Uterine smooth muscle cell (primary cell): ENCODE data around the gene C8G. TPM values are rescaled to one million over a fixed set of nuclear protein-coding genes. Genes with fewer than 3 reads are reported as not detected.

Experiments used
- total RNA-seq: library from RNA; depleted of rRNA; stranded (reverse); fragments of >200 nt; gene quantifications from 2 replicates; pipeline ENCODE4 v1.2.3, GENCODE V29; 2014

C8G gene
- 0.37 TPM in 1 of 2 replicates, not detected in the other for total RNA-seq

GRCh38 chr9:136944519-136945332, at the start of gene C8G, which contains the start of gene FBXW5:
Gene C8G (plus strand): TSS chr9:136945243. CDS start chr9:136945321, 78 bp downstream.
Gene FBXW5 (minus strand): TSS chr9:136944738. CDS start chr9:136944083, 655 bp downstream.

GRCh38 chr9:136951541-136952320, 6.7 kb downstream of the C8G start, which contains the start of gene LCN12:
Gene LCN12 (plus strand): TSS chr9:136952273. CDS start chr9:136952328, 55 bp downstream.

GRCh38 chr9:136977223-136977622, 32.2 kb downstream of the C8G start, which contains the start of gene PTGDS:
Gene PTGDS (plus strand): TSS chr9:136977504. CDS start chr9:136977579, 75 bp downstream.

GRCh38 chr9:136982232-136983051, 37.4 kb downstream of the C8G start, which contains the start of gene LCNL1:
Gene LCNL1 (plus strand): TSS chr9:136982993. CDS start chr9:136983587, 594 bp downstream.

GRCh38 chr9:136991993-136992818, 47.2 kb downstream of the C8G start, which contains the start of gene PAXX:
Gene PAXX (plus strand): TSS chr9:136992422. CDS start chr9:136992444, 22 bp downstream.

Other genes starting within 250 kb of the C8G start
- 0.22 and 1.1 TPM in 2 replicates for gene DIPK1B, start 232.7 kb upstream of the C8G start, total RNA-seq
- gene LCN10, start 202.3 kb upstream of the C8G start, total RNA-seq, result not detected in 2 replicates
- not detected in 2 replicates for gene LCN6, start 196.7 kb upstream of the C8G start, total RNA-seq
- gene LCN8, start 187.0 kb upstream of the C8G start, total RNA-seq, result not detected in 2 replicates
- not detected in 2 replicates for gene LCN15, start 180.7 kb upstream of the C8G start, total RNA-seq
- gene TMEM141, start 153.9 kb upstream of the C8G start, total RNA-seq, result 52.2 and 62.0 TPM in 2 replicates
- 0.37 TPM in 1 of 2 replicates, not detected in the other for gene CCDC183, start 148.9 kb upstream of the C8G start, total RNA-seq
- 66.7 and 87.5 TPM in 2 replicates for gene RABL6, start 137.3 kb upstream of the C8G start, total RNA-seq
- gene AJM1, start 102.8 kb upstream of the C8G start, total RNA-seq, result 1.4 and 3.5 TPM in 2 replicates
- gene PHPT1, start 95.8 kb upstream of the C8G start, total RNA-seq, result 44.4 and 70.9 TPM in 2 replicates
- 1.1 and 3.1 TPM in 2 replicates for gene MAMDC4, start 92.9 kb upstream of the C8G start, total RNA-seq
- 265 and 280 TPM in 2 replicates for gene EDF1, start 78.9 kb upstream of the C8G start, total RNA-seq
- gene TRAF2, start 58.7 kb upstream of the C8G start, total RNA-seq, result 9.6 and 16.3 TPM in 2 replicates
- gene FBXW5, start 505 bp upstream of the C8G start, total RNA-seq, result 167 and 192 TPM in 2 replicates
- 0.12 TPM in 1 of 2 replicates, not detected in the other for gene LCN12, start 7.0 kb downstream of the C8G start, total RNA-seq
- gene PTGDS, start 32.3 kb downstream of the C8G start, total RNA-seq, result 1.2 and 40.7 TPM in 2 replicates
- 0.66 and 6.4 TPM in 2 replicates for gene LCNL1, start 37.8 kb downstream of the C8G start, total RNA-seq
- gene PAXX, start 47.2 kb downstream of the C8G start, total RNA-seq, result 23.9 and 25.1 TPM in 2 replicates
- gene CLIC3, start 51.3 kb downstream of the C8G start, total RNA-seq, result 0.55 and 3.0 TPM in 2 replicates
- 19.0 and 31.7 TPM in 2 replicates for gene ABCA2, start 83.0 kb downstream of the C8G start, total RNA-seq
- gene FUT7, start 86.8 kb downstream of the C8G start, total RNA-seq, result not detected in 2 replicates
- gene NPDC1, start 100.9 kb downstream of the C8G start, total RNA-seq, result 13.3 and 20.9 TPM in 2 replicates
- not detected in 2 replicates for gene ENTPD2, start 108.8 kb downstream of the C8G start, total RNA-seq
- 7.1 and 18.6 TPM in 2 replicates for gene SAPCD2, start 125.3 kb downstream of the C8G start, total RNA-seq
- 28.3 and 33.1 TPM in 2 replicates for gene UAP1L1, start 132.3 kb downstream of the C8G start, total RNA-seq
- 73.2 and 128 TPM in 2 replicates for gene MAN1B1, start 141.7 kb downstream of the C8G start, total RNA-seq
- 45.3 and 86.1 TPM in 2 replicates for gene DPP7, start 169.5 kb downstream of the C8G start, total RNA-seq
- gene GRIN1, start 193.9 kb downstream of the C8G start, total RNA-seq, result under 0.01 and 0.11 TPM in 2 replicates
- not detected in 2 replicates for gene LRRC26, start 224.8 kb downstream of the C8G start, total RNA-seq
- gene TMEM210, start 226.8 kb downstream of the C8G start, total RNA-seq, result 0.25 TPM in 1 of 2 replicates, not detected in the other
- 29.9 and 34.0 TPM in 2 replicates for gene ANAPC2, start 243.3 kb downstream of the C8G start, total RNA-seq
- 60.9 and 82.4 TPM in 2 replicates for gene SSNA1, start 243.4 kb downstream of the C8G start, total RNA-seq